ENCODE measurements around the gene USP44. TPM values are rescaled to one million over a fixed set of nuclear protein-coding genes. Genes with fewer than 3 reads are reported as not detected.

The USP44 gene
- total and polyA plus RNA-seq, 2 of the 13 experiments (the other 11 are each of a cell fraction or from before 2014, with no cell fraction given): 0.05 to 0.07 TPM

DNA sequence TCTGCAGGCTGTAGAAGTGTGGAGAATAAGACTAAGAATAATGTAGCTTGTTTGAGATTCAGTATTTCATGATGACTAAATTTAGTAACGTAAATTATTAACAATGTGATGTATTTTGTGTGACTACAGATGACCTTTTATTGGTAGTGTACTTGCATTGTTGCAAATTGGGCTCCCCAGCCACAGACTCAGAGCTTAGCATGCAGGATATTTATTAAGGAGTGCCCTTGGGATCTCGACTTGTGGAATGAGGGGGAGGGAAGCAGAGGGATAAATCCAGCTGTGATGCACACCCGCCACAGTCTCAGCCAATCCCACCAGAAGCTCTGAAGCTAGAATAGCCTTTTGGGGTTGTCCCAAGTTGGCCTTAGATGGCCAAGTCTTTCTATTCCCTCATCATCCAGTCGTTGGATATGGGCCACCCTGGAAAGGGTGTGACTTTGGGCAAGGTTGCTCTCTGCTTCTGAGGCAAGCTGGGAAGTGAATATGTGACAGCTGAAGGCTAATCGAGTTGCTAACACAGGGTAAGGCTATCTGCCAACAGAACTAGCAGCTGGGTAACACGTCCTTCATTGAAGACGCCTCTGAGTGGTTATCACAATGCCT, 42.1 kb upstream of the USP44 start (continued):
- TF ChIP-seq, protein P1, sequence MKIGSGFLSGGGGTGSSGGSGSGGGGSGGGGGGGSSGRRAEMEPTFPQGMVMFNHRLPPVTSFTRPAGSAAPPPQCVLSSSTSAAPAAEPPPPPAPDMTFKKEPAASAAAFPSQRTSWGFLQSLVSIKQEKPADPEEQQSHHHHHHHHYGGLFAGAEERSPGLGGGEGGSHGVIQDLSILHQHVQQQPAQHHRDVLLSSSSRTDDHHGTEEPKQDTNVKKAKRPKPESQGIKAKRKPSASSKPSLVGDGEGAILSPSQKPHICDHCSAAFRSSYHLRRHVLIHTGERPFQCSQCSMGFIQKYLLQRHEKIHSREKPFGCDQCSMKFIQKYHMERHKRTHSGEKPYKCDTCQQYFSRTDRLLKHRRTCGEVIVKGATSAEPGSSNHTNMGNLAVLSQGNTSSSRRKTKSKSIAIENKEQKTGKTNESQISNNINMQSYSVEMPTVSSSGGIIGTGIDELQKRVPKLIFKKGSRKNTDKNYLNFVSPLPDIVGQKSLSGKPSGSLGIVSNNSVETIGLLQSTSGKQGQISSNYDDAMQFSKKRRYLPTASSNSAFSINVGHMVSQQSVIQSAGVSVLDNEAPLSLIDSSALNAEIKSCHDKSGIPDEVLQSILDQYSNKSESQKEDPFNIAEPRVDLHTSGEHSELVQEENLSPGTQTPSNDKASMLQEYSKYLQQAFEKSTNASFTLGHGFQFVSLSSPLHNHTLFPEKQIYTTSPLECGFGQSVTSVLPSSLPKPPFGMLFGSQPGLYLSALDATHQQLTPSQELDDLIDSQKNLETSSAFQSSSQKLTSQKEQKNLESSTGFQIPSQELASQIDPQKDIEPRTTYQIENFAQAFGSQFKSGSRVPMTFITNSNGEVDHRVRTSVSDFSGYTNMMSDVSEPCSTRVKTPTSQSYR (CRISPR knock-in tag; IDR thresholded peaks at IDR 0.05; ENCODE audit: borderline replicate concordance): no peak

DNA sequence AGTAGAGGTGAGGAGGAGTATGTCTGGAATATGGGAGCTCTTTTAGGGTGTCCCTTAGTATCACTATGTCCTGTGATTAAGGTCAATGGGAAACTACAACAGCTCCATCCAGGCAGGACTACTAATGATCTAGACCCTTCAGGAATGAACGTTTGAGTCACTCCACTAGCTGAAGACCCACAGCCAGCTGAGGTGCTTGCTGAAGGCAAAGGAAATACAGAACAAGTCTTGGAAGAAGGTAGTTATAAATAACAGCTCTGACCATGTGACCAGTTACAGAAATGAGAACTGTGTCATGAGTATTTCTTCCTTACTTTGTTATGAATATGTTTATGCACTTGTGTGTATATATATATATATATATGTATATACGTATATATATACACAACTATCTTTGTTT, 40.5 kb upstream of the USP44 start:
- Histone ChIP-seq H3K79me2 (ENCODE audit: insufficient read depth, low read length) (no peaks in the 10 kb centered on the region), H3K4me3 (replicated peaks in 1 of 3; ENCODE audit: insufficient read depth in 1 of 3, low read depth in 2 of 3, low read length in 3 of 3) (no peak overlapping the region), H3K4me2 (ENCODE audit: low read depth, low read length) (no peak overlapping the region), H3K9me3 (ENCODE audit: low read length) (no peaks in the 10 kb centered on the region), H3K27ac (ENCODE audit: extremely low read length, insufficient read depth, low read length) (no peak overlapping the region), H3K27me3 (ENCODE audit: control insufficient read depth in 1 of 2, insufficient read depth in 2 of 2, low read length in 2 of 2) (no peaks in the 10 kb centered on the region), H2AFZ (ENCODE audit: low read length) (no peak overlapping the region), H3K4me1 (ENCODE audit: insufficient read depth, low read length) (no peaks in the 10 kb centered on the region), H4K20me1 (ENCODE audit: insufficient read depth, low read length) (no peaks in the 10 kb centered on the region), H3K36me3 (replicated peaks in 1 of 2; ENCODE audit: control insufficient read depth in 1 of 2, insufficient read depth in 2 of 2, low read length in 2 of 2) (no peaks in the 10 kb centered on the region), H3K9ac (ENCODE audit: insufficient read depth, low read depth, low read length) (no peak overlapping the region)
- no peak for FAIRE-seq
- intact Hi-C loops (cut with micrococcal nuclease; ENCODE audit: unreplicated experiment): no loop called here
- in situ Hi-C loops (cut with HindIII; ENCODE audit: extremely low pct_ligation_motif_present, low pct_unique_long_range_greater_than_20kb): loop anchor here (25.0 kb wide), 1 partner anchor 396 kb away; the partner anchor contains the start of gene HAL
- ChIA-PET CTCF (ENCODE audit: low intra/inter-chr PET ratio, low total read pairs) (no interaction called here), POLR2A (no interaction called here)
- 9% methylated on average over 2 of the region's 2 CpGs for WGBS (ENCODE audit: low lambda C conversion rate)
- BruUV-seq (replicated peaks): no TSS peak
- DNase-seq (ENCODE audit: low spot score): no peak
- no peak for ATAC-seq
- TF ChIP-seq, protein P2, sequence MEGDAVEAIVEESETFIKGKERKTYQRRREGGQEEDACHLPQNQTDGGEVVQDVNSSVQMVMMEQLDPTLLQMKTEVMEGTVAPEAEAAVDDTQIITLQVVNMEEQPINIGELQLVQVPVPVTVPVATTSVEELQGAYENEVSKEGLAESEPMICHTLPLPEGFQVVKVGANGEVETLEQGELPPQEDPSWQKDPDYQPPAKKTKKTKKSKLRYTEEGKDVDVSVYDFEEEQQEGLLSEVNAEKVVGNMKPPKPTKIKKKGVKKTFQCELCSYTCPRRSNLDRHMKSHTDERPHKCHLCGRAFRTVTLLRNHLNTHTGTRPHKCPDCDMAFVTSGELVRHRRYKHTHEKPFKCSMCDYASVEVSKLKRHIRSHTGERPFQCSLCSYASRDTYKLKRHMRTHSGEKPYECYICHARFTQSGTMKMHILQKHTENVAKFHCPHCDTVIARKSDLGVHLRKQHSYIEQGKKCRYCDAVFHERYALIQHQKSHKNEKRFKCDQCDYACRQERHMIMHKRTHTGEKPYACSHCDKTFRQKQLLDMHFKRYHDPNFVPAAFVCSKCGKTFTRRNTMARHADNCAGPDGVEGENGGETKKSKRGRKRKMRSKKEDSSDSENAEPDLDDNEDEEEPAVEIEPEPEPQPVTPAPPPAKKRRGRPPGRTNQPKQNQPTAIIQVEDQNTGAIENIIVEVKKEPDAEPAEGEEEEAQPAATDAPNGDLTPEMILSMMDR (CRISPR knock-in tag; IDR thresholded peaks at IDR 0.05): no peak
- TF ChIP-seq, protein P3, sequence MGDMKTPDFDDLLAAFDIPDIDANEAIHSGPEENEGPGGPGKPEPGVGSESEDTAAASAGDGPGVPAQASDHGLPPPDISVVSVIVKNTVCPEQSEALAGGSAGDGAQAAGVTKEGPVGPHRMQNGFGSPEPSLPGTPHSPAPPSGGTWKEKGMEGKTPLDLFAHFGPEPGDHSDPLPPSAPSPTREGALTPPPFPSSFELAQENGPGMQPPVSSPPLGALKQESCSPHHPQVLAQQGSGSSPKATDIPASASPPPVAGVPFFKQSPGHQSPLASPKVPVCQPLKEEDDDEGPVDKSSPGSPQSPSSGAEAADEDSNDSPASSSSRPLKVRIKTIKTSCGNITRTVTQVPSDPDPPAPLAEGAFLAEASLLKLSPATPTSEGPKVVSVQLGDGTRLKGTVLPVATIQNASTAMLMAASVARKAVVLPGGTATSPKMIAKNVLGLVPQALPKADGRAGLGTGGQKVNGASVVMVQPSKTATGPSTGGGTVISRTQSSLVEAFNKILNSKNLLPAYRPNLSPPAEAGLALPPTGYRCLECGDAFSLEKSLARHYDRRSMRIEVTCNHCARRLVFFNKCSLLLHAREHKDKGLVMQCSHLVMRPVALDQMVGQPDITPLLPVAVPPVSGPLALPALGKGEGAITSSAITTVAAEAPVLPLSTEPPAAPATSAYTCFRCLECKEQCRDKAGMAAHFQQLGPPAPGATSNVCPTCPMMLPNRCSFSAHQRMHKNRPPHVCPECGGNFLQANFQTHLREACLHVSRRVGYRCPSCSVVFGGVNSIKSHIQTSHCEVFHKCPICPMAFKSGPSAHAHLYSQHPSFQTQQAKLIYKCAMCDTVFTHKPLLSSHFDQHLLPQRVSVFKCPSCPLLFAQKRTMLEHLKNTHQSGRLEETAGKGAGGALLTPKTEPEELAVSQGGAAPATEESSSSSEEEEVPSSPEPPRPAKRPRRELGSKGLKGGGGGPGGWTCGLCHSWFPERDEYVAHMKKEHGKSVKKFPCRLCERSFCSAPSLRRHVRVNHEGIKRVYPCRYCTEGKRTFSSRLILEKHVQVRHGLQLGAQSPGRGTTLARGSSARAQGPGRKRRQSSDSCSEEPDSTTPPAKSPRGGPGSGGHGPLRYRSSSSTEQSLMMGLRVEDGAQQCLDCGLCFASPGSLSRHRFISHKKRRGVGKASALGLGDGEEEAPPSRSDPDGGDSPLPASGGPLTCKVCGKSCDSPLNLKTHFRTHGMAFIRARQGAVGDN (CRISPR knock-in tag; IDR thresholded peaks at IDR 0.05): no peak
- TF ChIP-seq DMAP1 (CRISPR knock-in tag; IDR thresholded peaks at IDR 0.05): no peak
- TF ChIP-seq ARNT2 (CRISPR knock-in tag; IDR thresholded peaks at IDR 0.05; ENCODE audit: low read depth): no peak
- TF ChIP-seq HDAC1 (CRISPR knock-in tag; IDR thresholded peaks at IDR 0.05): no peak
- TF ChIP-seq NR1H2 (CRISPR knock-in tag; IDR thresholded peaks at IDR 0.05; ENCODE audit: borderline replicate concordance, low read depth): no peak
- no peak for TF ChIP-seq HNF4G (IDR thresholded peaks at IDR 0.05; ENCODE audit: borderline replicate concordance, low read depth, low read length)
- TF ChIP-seq HNF4G (CRISPR knock-in tag; IDR thresholded peaks at IDR 0.05; ENCODE audit: borderline replicate concordance, low read depth): no peak
- TF ChIP-seq ZBTB1 (CRISPR knock-in tag; IDR thresholded peaks at IDR 0.05; ENCODE audit: borderline replicate concordance): no peak
- no peak for TF ChIP-seq ELF3 (CRISPR knock-in tag; IDR thresholded peaks at IDR 0.05)
- no peak for TF ChIP-seq ZNF329 (CRISPR knock-in tag; IDR thresholded peaks at IDR 0.05; ENCODE audit: low read depth)
- no peak for TF ChIP-seq ZFY (CRISPR knock-in tag; IDR thresholded peaks at IDR 0.05)
- no peak for TF ChIP-seq ZNF232 (CRISPR knock-in tag; IDR thresholded peaks at IDR 0.05; ENCODE audit: borderline replicate concordance)
- no peak for TF ChIP-seq ZNF30 (CRISPR knock-in tag; IDR thresholded peaks at IDR 0.05)

Measured in HepG2 (cell line).